Fibroblast of lung (primary cell): ENCODE measurements around the gene MAPK8IP3. TPM values are rescaled to one million over a fixed set of nuclear protein-coding genes. Genes with fewer than 3 reads are reported as not detected.

Experiments
- DNase-seq, 2 donors: peaks; one replicate each; pipeline versions ENCODE4 v3.0.0 to v3.0.0-alpha.2; 2010; ENCODE audit warnings: low read depth in 2 of 2
- H2AFZ ChIP-seq: 2 replicates; pipeline ENCODE4 v1.5.1; 2012; ENCODE audit warnings: low read length, control low read depth, inconsistent platforms
- H3K27ac ChIP-seq: 2 replicates; pipeline ENCODE4 v1.5.1; 2011; ENCODE audit warnings: low read length, control low read depth; ENCODE audit not compliant: insufficient read depth
- H3K27me3 ChIP-seq: 2 replicates; pipeline ENCODE4 v1.5.1; 2011; ENCODE audit warnings: mild to moderate bottlenecking, low read length; ENCODE audit not compliant: control insufficient read depth, insufficient read depth
- H3K36me3 ChIP-seq: 2 replicates; pipeline ENCODE4 v1.5.1; 2011; ENCODE audit warnings: low read length; ENCODE audit not compliant: control insufficient read depth, insufficient read depth
- H3K4me1 ChIP-seq: 2 replicates; pipeline ENCODE4 v1.5.1; 2011; ENCODE audit warnings: low read length; ENCODE audit not compliant: control insufficient read depth, insufficient read depth; ENCODE audit errors: extremely low read depth
- H3K4me2 ChIP-seq: 2 replicates; pipeline ENCODE4 v1.5.1; 2011; ENCODE audit warnings: low read length, control low read depth; ENCODE audit not compliant: insufficient read depth; ENCODE audit errors: extremely low read depth
- H3K4me3 ChIP-seq, 4 experiments: fragments of 200-600 bp in 1 of 4; sonication (generic) in 1 of 4; replicated peaks in 1 of 4; 2 replicates each; pipeline ENCODE4 v1.5.1; 2011 to 2016; ENCODE audit warnings: low read length in 4 of 4, low read depth in 3 of 4, mild to moderate bottlenecking in 3 of 4, control low read depth in 2 of 4, inconsistent platforms in 1 of 4, mixed read lengths in 1 of 4; ENCODE audit not compliant: insufficient read depth in 1 of 4; ENCODE audit errors: control extremely low read depth in 1 of 4
- H3K79me2 ChIP-seq: 2 replicates; pipeline ENCODE4 v1.5.1; 2012; ENCODE audit warnings: mild to moderate bottlenecking, low read length, inconsistent platforms; ENCODE audit not compliant: control insufficient read depth, insufficient read depth
- H3K9ac ChIP-seq: 2 replicates; pipeline ENCODE4 v1.5.1; 2011; ENCODE audit warnings: mild to moderate bottlenecking, low read length, control low read depth; ENCODE audit not compliant: insufficient read depth
- H3K9me3 ChIP-seq: 2 replicates; pipeline ENCODE4 v1.5.1; 2012; ENCODE audit warnings: low read depth, low read length; ENCODE audit not compliant: control insufficient read depth, insufficient read depth
- H4K20me1 ChIP-seq: 2 replicates; pipeline ENCODE4 v1.5.1; 2011; ENCODE audit warnings: low read length; ENCODE audit not compliant: control insufficient read depth, insufficient read depth; ENCODE audit errors: extremely low read depth
- EZH2 ChIP-seq: IDR thresholded peaks from 2 replicates; pipeline ENCODE4 v1.5.1; 2012; ENCODE audit warnings: low read length, control low read depth, mild to moderate bottlenecking; ENCODE audit errors: missing control alignments
- polyA plus RNA-seq, 2 donors: library from polyadenylated mRNA; depleted of rRNA in 1 of 2; stranded (reverse) in 1 of 2; unstranded in 1 of 2; fragments of >200 nt; gene quantifications; 2 replicates each; pipeline ENCODE4 v1.2.1, GENCODE V29; 2011 to 2012; ENCODE audit warnings: missing spikeins in 1 of 2
- total RNA-seq: library from RNA; depleted of rRNA; stranded (reverse); fragments of >200 nt; gene quantifications from 2 replicates; pipeline ENCODE4 v1.2.1, GENCODE V29; 2014
- TF ChIP-seq, protein P1 (sequence below), 2 donors: IDR thresholded peaks in 1 of 2; conservative IDR thresholded peaks in 1 of 2; 1 replicate in 1 of 2; 2 replicates in 1 of 2; pipeline ENCODE4 v1.5.1; 2011 to 2012; ENCODE audit warnings: low read length in 2 of 2, control low read depth in 1 of 2, inconsistent platforms in 1 of 2, low read depth in 1 of 2, mild to moderate bottlenecking in 1 of 2

The MAPK8IP3 gene
- total and polyA plus RNA-seq, 2 donors (not counting 1 experiment from before 2014, with no cell fraction given) = 9.4 to 36.3 TPM

- Histone ChIP-seq H3K36me3 (peaks cover 54% of the 10 kb centered on the region), H3K27me3 (no peaks in the 10 kb centered on the region), H2AFZ (no peak overlapping the region), H4K20me1 (no peaks in the 10 kb centered on the region), H3K4me2 (no peak overlapping the region), H3K4me3 (no peak overlapping the region), H3K27ac (no peak overlapping the region), H3K4me1 (peaks cover 4% of the 10 kb centered on the region), H3K9me3 (no peaks in the 10 kb centered on the region), H3K9ac (no peak overlapping the region), H3K79me2 (no peaks in the 10 kb centered on the region)
- TF ChIP-seq, protein P1, sequence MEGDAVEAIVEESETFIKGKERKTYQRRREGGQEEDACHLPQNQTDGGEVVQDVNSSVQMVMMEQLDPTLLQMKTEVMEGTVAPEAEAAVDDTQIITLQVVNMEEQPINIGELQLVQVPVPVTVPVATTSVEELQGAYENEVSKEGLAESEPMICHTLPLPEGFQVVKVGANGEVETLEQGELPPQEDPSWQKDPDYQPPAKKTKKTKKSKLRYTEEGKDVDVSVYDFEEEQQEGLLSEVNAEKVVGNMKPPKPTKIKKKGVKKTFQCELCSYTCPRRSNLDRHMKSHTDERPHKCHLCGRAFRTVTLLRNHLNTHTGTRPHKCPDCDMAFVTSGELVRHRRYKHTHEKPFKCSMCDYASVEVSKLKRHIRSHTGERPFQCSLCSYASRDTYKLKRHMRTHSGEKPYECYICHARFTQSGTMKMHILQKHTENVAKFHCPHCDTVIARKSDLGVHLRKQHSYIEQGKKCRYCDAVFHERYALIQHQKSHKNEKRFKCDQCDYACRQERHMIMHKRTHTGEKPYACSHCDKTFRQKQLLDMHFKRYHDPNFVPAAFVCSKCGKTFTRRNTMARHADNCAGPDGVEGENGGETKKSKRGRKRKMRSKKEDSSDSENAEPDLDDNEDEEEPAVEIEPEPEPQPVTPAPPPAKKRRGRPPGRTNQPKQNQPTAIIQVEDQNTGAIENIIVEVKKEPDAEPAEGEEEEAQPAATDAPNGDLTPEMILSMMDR (conservative IDR thresholded peaks at IDR 0.05 in 1 of 2, IDR thresholded peaks at IDR 0.05 in 1 of 2; ENCODE audit: low read depth in 1 of 2, low read length in 2 of 2) = no peak
- no peak for TF ChIP-seq EZH2
- DNase-seq = no peak
Observed at GRCh38 chr16:1670371-1670770, 35.6 kb upstream of the MAPK8IP3 start.

DNA sequence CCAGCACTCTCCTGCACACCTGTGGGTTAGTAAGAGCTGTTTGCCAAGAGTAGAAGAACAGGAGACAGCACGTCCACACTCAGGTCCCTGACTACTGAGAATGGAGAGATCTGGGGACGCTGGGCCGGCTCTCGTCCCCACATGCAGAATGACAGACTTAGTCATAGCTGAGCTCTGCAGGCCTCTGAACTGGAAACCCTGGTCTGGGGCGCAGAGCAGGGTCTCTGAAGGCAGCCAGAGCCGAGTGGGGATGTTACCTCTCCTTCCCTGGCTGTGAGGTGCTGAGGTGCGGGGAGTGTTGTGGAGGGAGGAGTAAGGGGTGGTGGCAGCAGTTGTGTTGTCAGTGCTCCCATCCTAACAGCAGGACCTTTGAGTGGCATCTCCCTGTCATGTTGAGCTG is 35.1 kb upstream of the MAPK8IP3 start:
- no peak overlapping the region for H2AFZ ChIP-seq
- no peak overlapping the region for H3K4me2 ChIP-seq
- H3K9me3 ChIP-seq = no peaks in the 10 kb centered on the region
- H3K27me3 ChIP-seq = no peaks in the 10 kb centered on the region
- H3K4me1 ChIP-seq = peaks cover 4% of the 10 kb centered on the region
- peaks cover 50% of the 10 kb centered on the region for H3K36me3 ChIP-seq
- H3K4me3 ChIP-seq = no peak overlapping the region
- DNase-seq = no peak
- no peaks in the 10 kb centered on the region for H4K20me1 ChIP-seq
- no peak for TF ChIP-seq EZH2
- TF ChIP-seq, protein P1 (conservative IDR thresholded peaks at IDR 0.05 in 1 of 2, IDR thresholded peaks at IDR 0.05 in 1 of 2; ENCODE audit: low read depth in 1 of 2, low read length in 2 of 2) = no peak
- no peaks in the 10 kb centered on the region for H3K79me2 ChIP-seq
- H3K27ac ChIP-seq = no peak overlapping the region
- H3K9ac ChIP-seq = no peak overlapping the region

DNA sequence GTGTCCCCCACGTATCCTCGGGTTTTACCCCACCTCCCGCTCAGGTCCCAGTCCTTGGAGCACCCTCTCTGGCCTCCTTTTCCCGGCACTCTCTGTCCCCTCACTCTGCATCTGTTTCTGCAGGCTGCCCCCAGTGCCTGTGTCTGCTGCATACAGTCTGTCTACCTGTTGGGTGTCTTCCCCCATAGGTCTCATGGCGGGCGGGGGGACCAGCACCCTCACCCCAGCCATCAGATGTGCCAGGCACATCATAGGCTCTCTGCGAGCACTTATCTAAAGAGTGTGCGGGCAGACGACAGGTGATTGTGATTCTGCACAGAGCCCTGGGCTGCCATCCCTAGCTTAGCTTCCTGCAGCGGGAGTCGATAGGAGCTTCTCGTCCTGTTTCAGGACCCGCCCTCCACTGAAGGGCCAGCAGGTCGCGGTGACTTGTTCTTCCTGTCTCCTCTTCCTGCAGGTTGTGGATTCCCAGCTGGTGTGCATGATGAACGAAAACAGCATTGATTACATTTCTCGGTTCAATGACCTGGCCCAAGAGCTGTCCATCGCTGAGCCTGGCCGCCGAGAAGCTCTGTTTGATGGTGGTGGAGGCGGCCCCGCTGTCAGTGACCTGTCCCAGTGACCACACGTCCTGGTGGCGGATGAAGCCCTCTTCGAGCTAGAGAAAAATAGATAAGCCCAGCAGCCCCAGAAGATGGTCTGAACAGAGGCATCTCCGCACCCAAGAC is 32.4 kb upstream of the MAPK8IP3 start:
- no peak overlapping the region for H3K4me3 ChIP-seq
- no peak overlapping the region for H2AFZ ChIP-seq
- DNase-seq = no peak
- peaks cover 2% of the 10 kb centered on the region for H3K79me2 ChIP-seq
- peaks cover 4% of the 10 kb centered on the region for H3K4me1 ChIP-seq
- no peak overlapping the region for H3K4me2 ChIP-seq
- H3K27me3 ChIP-seq = no peaks in the 10 kb centered on the region
- H4K20me1 ChIP-seq = no peaks in the 10 kb centered on the region
- H3K27ac ChIP-seq = no peak overlapping the region
- H3K9me3 ChIP-seq = no peaks in the 10 kb centered on the region
- TF ChIP-seq, protein P1 (conservative IDR thresholded peaks at IDR 0.05 in 1 of 2, IDR thresholded peaks at IDR 0.05 in 1 of 2; ENCODE audit: low read depth in 1 of 2, low read length in 2 of 2) = no peak
- TF ChIP-seq EZH2 = no peak
- no peak overlapping the region for H3K9ac ChIP-seq
- H3K36me3 ChIP-seq = peaks cover 35% of the 10 kb centered on the region
